Uterus (tissue), 4 donors: ENCODE data around the gene JPH2. TPM values are rescaled to one million over a fixed set of nuclear protein-coding genes. Genes with fewer than 3 reads are reported as not detected.

Experiments used
- DNase-seq, 2 donors: peaks; one replicate each; pipeline ENCODE4 v3.0.0-alpha.2; 2019 to 2020
- H3K27ac ChIP-seq, 2 donors: fragments of 200-600 bp; sonication (generic); 1 replicate in 1 of 2; 2 replicates in 1 of 2; pipeline ENCODE4 v1.5.1; 2016 to 2018
- H3K27me3 ChIP-seq, 2 donors: fragments of 200-600 bp; sonication (generic); one replicate each; pipeline ENCODE4 v1.5.1; 2018 to 2019; ENCODE audit warnings: control low read depth in 1 of 2
- H3K36me3 ChIP-seq, 2 donors: fragments of 200-600 bp; sonication (generic); one replicate each; pipeline ENCODE4 v1.5.1; 2019; ENCODE audit warnings: control low read depth in 1 of 2
- H3K4me1 ChIP-seq, 2 donors: fragments of 200-600 bp; sonication (generic); one replicate each; pipeline ENCODE4 v1.5.1; 2018 to 2019; ENCODE audit warnings: control low read depth in 1 of 2
- H3K4me3 ChIP-seq, 2 donors: fragments of 200-600 bp; sonication (generic); 1 replicate in 1 of 2; 2 replicates in 1 of 2; pipeline ENCODE4 v1.5.1; 2018 to 2019; ENCODE audit warnings: mild to moderate bottlenecking in 1 of 2
- H3K9me3 ChIP-seq, 2 donors: fragments of 200-600 bp; sonication (generic); one replicate each; pipeline ENCODE4 v1.5.1; 2019; ENCODE audit warnings: control low read depth in 1 of 2
- CTCF ChIP-seq, 4 experiments: fragments of 200-600 bp in 2 of 4; fragments of 450-650 bp in 2 of 4; sonication (generic) in 2 of 4; IDR thresholded peaks; one replicate each; pipeline ENCODE4 v1.5.1; 2016 to 2019; ENCODE audit warnings: antibody characterized with exemption in 4 of 4, mild to moderate bottlenecking in 2 of 4, moderate library complexity in 1 of 4
- POLR2A ChIP-seq, 2 donors: fragments of 450-650 bp; IDR thresholded peaks; one replicate each; pipeline ENCODE4 v1.6.1; 2016; ENCODE audit warnings: antibody characterized with exemption in 2 of 2, mild to moderate bottlenecking in 1 of 2, moderate library complexity in 1 of 2
- intact Hi-C: fragments of 100-400 bp; cut with DNase I; formaldehyde crosslinking; loops from one replicate; pipeline ENCODE4 v1.15.1; 2023; ENCODE audit warnings: low total_unique reads
- total RNA-seq, 4 donors: library from RNA; depleted of rRNA in 3 of 4; stranded (reverse); fragments of >200 nt in 3 of 4; gene quantifications; one replicate each; pipeline versions ENCODE4 v1.1.0 to v1.2.4, GENCODE V29; 2014 to 2023
- donor health status: DM: yes; HTN: yes; CAD: no.

The JPH2 gene
- total RNA-seq, 4 donors from 2014 or later = 17.6 to 133 (median 61.2) TPM

GRCh38 chr20:44160133-44160532 is 26.9 kb downstream of the JPH2 start:
- H3K27ac ChIP-seq = peak overlapping the region in 1 of 2 donors; percentile 29
- no peaks in the 10 kb centered on the region for H3K9me3 ChIP-seq
- TF ChIP-seq POLR2A (IDR thresholded peaks at IDR 0.05) = no peak
- TF ChIP-seq CTCF (IDR thresholded peaks at IDR 0.05) = no peak
- intact Hi-C loops = no loop called here
- H3K4me1 ChIP-seq = no peaks in the 10 kb centered on the region
- no peaks in the 10 kb centered on the region for H3K27me3 ChIP-seq
- H3K4me3 ChIP-seq = no peak overlapping the region
- H3K36me3 ChIP-seq = no peaks in the 10 kb centered on the region
- DNase-seq = no peak

- DNase-seq = no peak
- peak overlapping the region in 1 of 2 donors; percentile 29 for H3K27ac ChIP-seq
- no peaks in the 10 kb centered on the region for H3K9me3 ChIP-seq
- H3K4me1 ChIP-seq = peaks cover 0 to 2% of the 10 kb centered on the region in 2 donors
- H3K36me3 ChIP-seq = no peaks in the 10 kb centered on the region
- TF ChIP-seq CTCF (IDR thresholded peaks at IDR 0.05) = no peak
- TF ChIP-seq POLR2A (IDR thresholded peaks at IDR 0.05) = no peak
- no peaks in the 10 kb centered on the region for H3K27me3 ChIP-seq
- intact Hi-C loops = no loop called here
- H3K4me3 ChIP-seq = no peak overlapping the region
These were observed 27.3 kb downstream of the JPH2 start for GRCh38 chr20:44159711-44160110.

- TF ChIP-seq CTCF (IDR thresholded peaks at IDR 0.05) (no peak), POLR2A (IDR thresholded peaks at IDR 0.05) (no peak)
- Histone ChIP-seq H3K4me3 (no peak overlapping the region), H3K9me3 (no peaks in the 10 kb centered on the region), H3K27me3 (no peaks in the 10 kb centered on the region), H3K36me3 (no peaks in the 10 kb centered on the region), H3K27ac (no peak overlapping the region), H3K4me1 (peaks cover 0 to 3% of the 10 kb centered on the region in 2 donors)
- DNase-seq = no peak
- intact Hi-C loops = no loop called here
These were observed 27.9 kb downstream of the JPH2 start for GRCh38 chr20:44159125-44159524.

- H3K4me1 ChIP-seq = peaks cover 0 to 10% of the 10 kb centered on the region in 2 donors
- no peaks in the 10 kb centered on the region for H3K27me3 ChIP-seq
- no peak for TF ChIP-seq POLR2A (IDR thresholded peaks at IDR 0.05)
- no peak for TF ChIP-seq CTCF (IDR thresholded peaks at IDR 0.05)
- peak overlapping the region; percentile 47 to 52 for H3K27ac ChIP-seq
- no peaks in the 10 kb centered on the region for H3K9me3 ChIP-seq
- DNase-seq = no peak
- intact Hi-C loops = no loop called here
- no peaks in the 10 kb centered on the region for H3K36me3 ChIP-seq
- no peak overlapping the region for H3K4me3 ChIP-seq
These were observed 29.9 kb downstream of the JPH2 start for GRCh38 chr20:44157061-44157460.

GRCh38 chr20:44154521-44155001 is 32.4 kb downstream of the JPH2 start:
- Histone ChIP-seq H3K27ac (peak overlapping the region; percentile 93 to 96), H3K27me3 (no peaks in the 10 kb centered on the region), H3K4me3 (no peak overlapping the region), H3K9me3 (no peaks in the 10 kb centered on the region), H3K4me1 (peaks cover 0 to 18% of the 10 kb centered on the region in 2 donors), H3K36me3 (no peaks in the 10 kb centered on the region)
- DNase-seq = peak; percentile 71
- intact Hi-C loops = no loop called here
- peak in 2 of 4 experiments; percentile 14 to 15 for TF ChIP-seq CTCF (IDR thresholded peaks at IDR 0.05)
- TF ChIP-seq POLR2A (IDR thresholded peaks at IDR 0.05) = peak in 1 of 2 donors; percentile 25
